ENCODE results near the gene KCP. TPM values are rescaled to one million over a fixed set of nuclear protein-coding genes. Genes with fewer than 3 reads are reported as not detected.

Gene KCP
- total RNA-seq, 1 experiment from 2014 or later = 2.7 TPM

DNA sequence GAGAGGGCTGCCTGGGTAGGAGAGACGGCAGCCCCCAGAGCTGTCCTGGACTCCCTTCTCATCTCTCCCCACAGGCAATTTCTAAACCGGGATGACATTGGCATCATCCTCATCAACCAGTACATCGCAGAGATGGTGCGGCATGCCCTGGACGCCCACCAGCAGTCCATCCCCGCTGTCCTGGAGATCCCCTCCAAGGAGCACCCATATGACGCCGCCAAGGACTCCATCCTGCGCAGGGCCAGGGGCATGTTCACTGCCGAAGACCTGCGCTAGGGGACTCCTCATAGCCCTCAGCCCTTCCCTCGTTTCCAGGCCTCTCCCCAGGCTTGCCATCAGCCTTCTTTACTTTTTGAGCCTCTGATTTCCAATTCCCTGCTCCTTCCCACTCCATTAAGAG lies 45.2 kb downstream of the KCP start (continued):
- TF ChIP-seq, protein P1, sequence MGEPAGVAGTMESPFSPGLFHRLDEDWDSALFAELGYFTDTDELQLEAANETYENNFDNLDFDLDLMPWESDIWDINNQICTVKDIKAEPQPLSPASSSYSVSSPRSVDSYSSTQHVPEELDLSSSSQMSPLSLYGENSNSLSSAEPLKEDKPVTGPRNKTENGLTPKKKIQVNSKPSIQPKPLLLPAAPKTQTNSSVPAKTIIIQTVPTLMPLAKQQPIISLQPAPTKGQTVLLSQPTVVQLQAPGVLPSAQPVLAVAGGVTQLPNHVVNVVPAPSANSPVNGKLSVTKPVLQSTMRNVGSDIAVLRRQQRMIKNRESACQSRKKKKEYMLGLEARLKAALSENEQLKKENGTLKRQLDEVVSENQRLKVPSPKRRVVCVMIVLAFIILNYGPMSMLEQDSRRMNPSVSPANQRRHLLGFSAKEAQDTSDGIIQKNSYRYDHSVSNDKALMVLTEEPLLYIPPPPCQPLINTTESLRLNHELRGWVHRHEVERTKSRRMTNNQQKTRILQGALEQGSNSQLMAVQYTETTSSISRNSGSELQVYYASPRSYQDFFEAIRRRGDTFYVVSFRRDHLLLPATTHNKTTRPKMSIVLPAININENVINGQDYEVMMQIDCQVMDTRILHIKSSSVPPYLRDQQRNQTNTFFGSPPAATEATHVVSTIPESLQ (CRISPR knock-in tag; IDR thresholded peaks at IDR 0.05) = no peak
- no peak for TF ChIP-seq KAT7 (CRISPR knock-in tag; IDR thresholded peaks at IDR 0.05; ENCODE audit: borderline replicate concordance)
- no peak for TF ChIP-seq RELA (CRISPR knock-in tag; IDR thresholded peaks at IDR 0.05; ENCODE audit: borderline replicate concordance)
- TF ChIP-seq, protein P2, sequence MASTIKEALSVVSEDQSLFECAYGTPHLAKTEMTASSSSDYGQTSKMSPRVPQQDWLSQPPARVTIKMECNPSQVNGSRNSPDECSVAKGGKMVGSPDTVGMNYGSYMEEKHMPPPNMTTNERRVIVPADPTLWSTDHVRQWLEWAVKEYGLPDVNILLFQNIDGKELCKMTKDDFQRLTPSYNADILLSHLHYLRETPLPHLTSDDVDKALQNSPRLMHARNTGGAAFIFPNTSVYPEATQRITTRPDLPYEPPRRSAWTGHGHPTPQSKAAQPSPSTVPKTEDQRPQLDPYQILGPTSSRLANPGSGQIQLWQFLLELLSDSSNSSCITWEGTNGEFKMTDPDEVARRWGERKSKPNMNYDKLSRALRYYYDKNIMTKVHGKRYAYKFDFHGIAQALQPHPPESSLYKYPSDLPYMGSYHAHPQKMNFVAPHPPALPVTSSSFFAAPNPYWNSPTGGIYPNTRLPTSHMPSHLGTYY (CRISPR knock-in tag; IDR thresholded peaks at IDR 0.05) = no peak

- TF ChIP-seq, protein P3, sequence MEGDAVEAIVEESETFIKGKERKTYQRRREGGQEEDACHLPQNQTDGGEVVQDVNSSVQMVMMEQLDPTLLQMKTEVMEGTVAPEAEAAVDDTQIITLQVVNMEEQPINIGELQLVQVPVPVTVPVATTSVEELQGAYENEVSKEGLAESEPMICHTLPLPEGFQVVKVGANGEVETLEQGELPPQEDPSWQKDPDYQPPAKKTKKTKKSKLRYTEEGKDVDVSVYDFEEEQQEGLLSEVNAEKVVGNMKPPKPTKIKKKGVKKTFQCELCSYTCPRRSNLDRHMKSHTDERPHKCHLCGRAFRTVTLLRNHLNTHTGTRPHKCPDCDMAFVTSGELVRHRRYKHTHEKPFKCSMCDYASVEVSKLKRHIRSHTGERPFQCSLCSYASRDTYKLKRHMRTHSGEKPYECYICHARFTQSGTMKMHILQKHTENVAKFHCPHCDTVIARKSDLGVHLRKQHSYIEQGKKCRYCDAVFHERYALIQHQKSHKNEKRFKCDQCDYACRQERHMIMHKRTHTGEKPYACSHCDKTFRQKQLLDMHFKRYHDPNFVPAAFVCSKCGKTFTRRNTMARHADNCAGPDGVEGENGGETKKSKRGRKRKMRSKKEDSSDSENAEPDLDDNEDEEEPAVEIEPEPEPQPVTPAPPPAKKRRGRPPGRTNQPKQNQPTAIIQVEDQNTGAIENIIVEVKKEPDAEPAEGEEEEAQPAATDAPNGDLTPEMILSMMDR (IDR thresholded peaks at IDR 0.05) = peak; percentile 42
- TF ChIP-seq, protein P4, sequence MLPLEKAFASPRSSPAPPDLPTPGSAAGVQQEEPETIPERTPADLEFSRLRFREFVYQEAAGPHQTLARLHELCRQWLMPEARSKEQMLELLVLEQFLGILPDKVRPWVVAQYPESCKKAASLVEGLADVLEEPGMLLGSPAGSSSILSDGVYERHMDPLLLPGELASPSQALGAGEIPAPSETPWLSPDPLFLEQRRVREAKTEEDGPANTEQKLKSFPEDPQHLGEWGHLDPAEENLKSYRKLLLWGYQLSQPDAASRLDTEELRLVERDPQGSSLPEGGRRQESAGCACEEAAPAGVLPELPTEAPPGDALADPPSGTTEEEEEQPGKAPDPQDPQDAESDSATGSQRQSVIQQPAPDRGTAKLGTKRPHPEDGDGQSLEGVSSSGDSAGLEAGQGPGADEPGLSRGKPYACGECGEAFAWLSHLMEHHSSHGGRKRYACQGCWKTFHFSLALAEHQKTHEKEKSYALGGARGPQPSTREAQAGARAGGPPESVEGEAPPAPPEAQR (CRISPR knock-in tag; IDR thresholded peaks at IDR 0.05) = no peak
- DNase-seq (ENCODE audit: low spot score) (peak; percentile 50), ATAC-seq (peak; percentile 58)
- POLR2A ChIA-PET = interaction anchor here (1.0 to 1.1 kb wide), 2 partner anchors 31 to 47 kb away, joined by 3 read pairs; partner anchors contain the start of gene KCP
- Mint-ChIP-seq H3K27ac (no peak overlapping the region), H3K9me3 (no peaks in the 10 kb centered on the region), H3K36me3 (peaks cover 9% of the 10 kb centered on the region), H3K4me1 (peaks cover 38% of the 10 kb centered on the region), H3K4me3 (peak overlapping the region; percentile 98), H3K27me3 (ENCODE audit: low read depth) (peaks cover 23% of the 10 kb centered on the region)
- CTCF ChIA-PET = interaction anchor here (0.8 to 6.6 kb wide), 15 partner anchors 9 to 389 kb away, joined by 3 to 149 read pairs (median 5); partner anchors contain the start of gene IRF5
These were observed 47.0 kb downstream of the KCP start for GRCh38 chr7:128863433-128863989.

DNA sequence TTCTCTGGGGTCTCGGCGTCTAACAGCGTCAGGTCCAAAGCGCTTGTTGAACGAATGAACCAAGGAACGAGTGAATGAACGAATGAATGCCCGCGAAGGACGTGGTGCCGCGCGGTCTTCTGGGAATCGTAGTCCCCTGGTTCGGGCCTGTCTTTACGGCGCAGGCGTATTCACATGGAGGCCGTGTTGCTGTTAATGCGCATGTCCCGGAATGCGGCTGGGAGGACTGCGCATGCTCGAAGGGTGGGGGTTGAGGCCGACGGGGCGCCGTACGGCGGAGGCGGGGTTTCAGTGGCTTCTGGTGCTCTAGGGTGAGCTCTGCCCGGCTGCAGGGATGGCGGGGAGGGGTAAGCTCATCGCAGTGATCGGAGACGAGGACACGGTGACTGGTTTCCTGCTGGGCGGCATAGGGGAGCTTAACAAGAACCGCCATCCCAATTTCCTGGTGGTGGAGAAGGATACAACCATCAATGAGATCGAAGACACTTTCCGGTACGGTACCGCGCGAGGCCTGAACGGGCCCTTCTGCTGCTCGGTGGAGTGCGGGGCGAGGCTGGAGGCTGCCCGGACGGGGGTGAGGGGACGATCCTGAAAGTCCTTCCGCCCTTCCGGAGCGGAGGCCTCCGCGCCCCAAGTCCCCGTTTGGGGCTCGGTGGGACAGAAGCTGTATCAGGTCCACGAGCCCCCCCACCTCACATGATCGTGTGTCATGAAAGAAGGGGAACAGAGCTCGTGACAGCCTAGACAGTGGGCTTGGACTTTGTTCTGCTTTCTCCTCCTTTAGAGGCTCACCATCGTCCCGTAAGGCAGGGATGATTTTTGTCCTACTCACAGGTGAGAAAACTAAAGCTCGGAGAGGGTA lies 47.7 kb downstream of the KCP start, which contains the start of gene ATP6V1F:
ATP6V1F (plus strand) TSS at position 286 of the 862 bp plus-strand sequence; CDS start at position 335, 49 bp downstream.
- H3K27ac Mint-ChIP-seq = peak within 1 kb of the TSS; percentile 97
- peak; percentile 85 for ATAC-seq
- no peak for TF ChIP-seq FOXJ3 (CRISPR knock-in tag; IDR thresholded peaks at IDR 0.05; ENCODE audit: borderline replicate concordance)
- TF ChIP-seq SMAD4 (CRISPR knock-in tag; IDR thresholded peaks at IDR 0.05) = 0 out of 2 replicates have a peak, but pooled peaks have one; percentile 12
- TF ChIP-seq SP1 (CRISPR knock-in tag; conservative IDR thresholded peaks at IDR 0.05) = 0 out of 2 replicates have a peak, but pooled peaks have one; percentile 63
- peak; percentile 71; the same call in 1 of the 2 replicates for TF ChIP-seq TEAD1 (CRISPR knock-in tag; IDR thresholded peaks at IDR 0.05)
- TF ChIP-seq FOXP1 (CRISPR knock-in tag; IDR thresholded peaks at IDR 0.05; ENCODE audit: borderline replicate concordance) = peak; percentile 71; the same call in 1 of the 2 replicates
- TF ChIP-seq GTF2I (CRISPR knock-in tag; conservative IDR thresholded peaks at IDR 0.05) = no peak
- 0 out of 2 replicates have a peak, but pooled peaks have one; percentile 43 for TF ChIP-seq ARID4B (CRISPR knock-in tag; IDR thresholded peaks at IDR 0.05; ENCODE audit: borderline replicate concordance)
- TF ChIP-seq HMGXB4 (CRISPR knock-in tag; IDR thresholded peaks at IDR 0.05) = 0 out of 2 replicates have a peak, but pooled peaks have one; percentile 46

More for the DNA sequence above, 47.7 kb downstream of the KCP start, which contains the start of gene ATP6V1F:
- peaks cover 16% of the 10 kb centered on the region for H3K27me3 Mint-ChIP-seq (ENCODE audit: low read depth)
- peak; percentile 99 for DNase-seq (ENCODE audit: low spot score)
- peaks cover 31% of the 10 kb centered on the region for H3K4me1 Mint-ChIP-seq
- no peaks in the 10 kb centered on the region for H3K9me3 Mint-ChIP-seq
- H3K4me3 Mint-ChIP-seq = peak within 1 kb of the TSS; percentile 98
- ChIA-PET POLR2A (interaction anchor here (1.0 to 1.1 kb wide), 2 partner anchors 31 to 48 kb away, joined by 3 read pairs; partner anchors contain the start of gene KCP), CTCF (interaction anchor here (0.6 to 6.6 kb wide), 19 partner anchors 9 to 388 kb away, joined by 3 to 149 read pairs (median 4); partner anchors contain the start of gene IRF5)
- H3K36me3 Mint-ChIP-seq = peaks cover 9% of the 10 kb centered on the region
